ENCODE data around the gene PLD4.

The PLD4 gene

DNA sequence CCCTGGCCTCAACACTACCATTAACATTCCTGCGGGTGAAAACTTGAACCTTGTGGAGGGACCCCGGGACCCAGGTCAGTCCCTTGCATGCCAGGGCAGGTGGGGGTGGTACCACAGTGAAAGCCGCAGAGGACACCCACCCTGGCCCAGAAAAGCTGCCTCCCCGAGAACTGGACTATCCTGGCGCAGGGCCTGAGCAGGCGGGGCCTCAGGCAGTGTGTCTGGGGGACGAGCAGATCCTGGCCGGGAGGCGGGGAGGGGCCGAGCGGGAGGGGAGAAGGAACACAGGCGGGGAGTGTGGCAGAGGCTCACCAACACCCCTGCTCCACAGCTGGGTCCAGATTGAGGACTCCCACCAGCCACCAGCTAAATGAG, 43.5 kb downstream of the PLD4 start:
- Histone ChIP-seq H3K4me1 (peaks cover 16% of the 10 kb centered on the region), H3K9me3 (no peaks in the 10 kb centered on the region), H3K36me3 (no peaks in the 10 kb centered on the region), H3K4me3 (ENCODE audit: low read depth, low read length) (peak overlapping the region; percentile 52), H3K27me3 (no peaks in the 10 kb centered on the region)
- peak; percentile 91 for DNase-seq
- no peak for TF ChIP-seq CTCF (IDR thresholded peaks at IDR 0.05; ENCODE audit: low read depth, low read length)

DNA sequence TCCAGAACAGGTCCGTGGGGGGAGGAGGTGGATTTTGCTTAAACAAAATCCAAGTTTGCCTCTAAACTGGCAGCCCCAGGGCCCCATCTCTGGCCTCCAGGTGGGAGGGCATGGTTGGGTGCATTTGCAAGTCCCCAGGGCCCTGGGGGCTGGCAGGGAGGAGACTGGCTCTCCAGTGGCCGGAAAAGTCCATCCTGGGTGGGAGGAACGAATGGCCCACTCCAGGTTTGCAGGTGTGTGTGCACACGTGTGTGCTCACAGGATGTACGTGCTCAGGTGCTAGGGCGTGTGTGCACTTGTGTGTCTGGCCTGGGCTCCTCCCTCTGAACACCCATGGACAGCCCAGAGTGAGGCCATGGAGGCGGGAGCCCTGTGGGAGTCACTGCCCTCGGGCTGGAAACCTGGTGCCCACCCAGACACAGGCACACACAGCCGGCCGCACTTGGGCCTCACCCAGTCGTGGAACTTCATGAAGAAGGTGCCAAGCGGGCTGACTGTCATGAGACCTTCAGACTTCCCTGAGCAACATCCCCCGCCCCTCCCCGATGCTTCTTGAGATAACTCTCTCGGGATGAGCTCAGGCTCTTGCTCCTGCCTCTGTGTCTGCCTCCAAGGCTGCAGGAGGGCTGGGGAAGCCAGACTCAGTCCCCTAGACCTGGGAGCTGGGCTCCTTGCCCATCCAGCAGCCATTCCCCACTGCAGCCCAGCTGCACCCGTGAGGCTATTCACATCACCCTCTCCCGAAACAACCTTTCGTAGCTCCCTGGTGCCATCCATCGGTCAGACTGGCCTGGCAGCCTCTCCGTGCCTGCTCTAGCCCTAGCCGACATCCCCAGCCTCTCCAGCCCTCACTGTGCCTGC, 44.1 kb downstream of the PLD4 start:
- no peaks in the 10 kb centered on the region for H3K9me3 ChIP-seq
- H3K27me3 ChIP-seq = no peaks in the 10 kb centered on the region
- DNase-seq = peak; percentile 57

DNA sequence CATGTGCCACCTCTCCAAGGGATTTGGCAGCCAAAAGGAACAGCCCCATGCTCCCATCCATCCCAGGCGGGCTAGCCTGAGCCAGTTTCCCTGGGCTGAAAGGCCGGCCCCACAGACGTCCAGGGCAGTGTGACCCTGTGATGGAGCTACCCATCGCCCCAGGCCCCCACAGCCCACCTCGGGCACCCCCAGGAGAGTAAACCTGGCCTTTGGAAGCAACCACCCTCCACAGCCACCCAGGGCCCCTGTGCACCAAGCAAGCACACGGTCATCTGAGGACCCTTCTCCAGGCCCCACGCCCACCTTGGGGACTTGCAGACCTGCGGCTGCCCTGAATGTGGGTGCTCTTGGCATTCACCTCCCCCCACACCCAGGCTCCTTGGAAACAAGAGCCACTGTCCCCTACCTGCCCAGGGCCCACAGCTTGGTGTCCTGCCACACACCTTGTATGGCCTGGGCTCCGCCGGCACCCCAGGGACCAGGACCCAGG, 45.1 kb downstream of the PLD4 start:
- H3K27me3 ChIP-seq = no peaks in the 10 kb centered on the region
- no peak for TF ChIP-seq CTCF (IDR thresholded peaks at IDR 0.05; ENCODE audit: low read depth, low read length)
- H3K9me3 ChIP-seq = no peaks in the 10 kb centered on the region
- H3K36me3 ChIP-seq = no peaks in the 10 kb centered on the region
- H3K4me3 ChIP-seq (ENCODE audit: low read depth, low read length) = no peak overlapping the region
- DNase-seq = no peak
- peaks cover 16% of the 10 kb centered on the region for H3K4me1 ChIP-seq

More for the DNA sequence above, 44.1 kb downstream of the PLD4 start:
- no peaks in the 10 kb centered on the region for H3K36me3 ChIP-seq
- H3K4me3 ChIP-seq (ENCODE audit: low read depth, low read length) = peak overlapping the region; percentile 52
- TF ChIP-seq CTCF (IDR thresholded peaks at IDR 0.05; ENCODE audit: low read depth, low read length) = no peak
- H3K4me1 ChIP-seq = peaks cover 16% of the 10 kb centered on the region

DNA sequence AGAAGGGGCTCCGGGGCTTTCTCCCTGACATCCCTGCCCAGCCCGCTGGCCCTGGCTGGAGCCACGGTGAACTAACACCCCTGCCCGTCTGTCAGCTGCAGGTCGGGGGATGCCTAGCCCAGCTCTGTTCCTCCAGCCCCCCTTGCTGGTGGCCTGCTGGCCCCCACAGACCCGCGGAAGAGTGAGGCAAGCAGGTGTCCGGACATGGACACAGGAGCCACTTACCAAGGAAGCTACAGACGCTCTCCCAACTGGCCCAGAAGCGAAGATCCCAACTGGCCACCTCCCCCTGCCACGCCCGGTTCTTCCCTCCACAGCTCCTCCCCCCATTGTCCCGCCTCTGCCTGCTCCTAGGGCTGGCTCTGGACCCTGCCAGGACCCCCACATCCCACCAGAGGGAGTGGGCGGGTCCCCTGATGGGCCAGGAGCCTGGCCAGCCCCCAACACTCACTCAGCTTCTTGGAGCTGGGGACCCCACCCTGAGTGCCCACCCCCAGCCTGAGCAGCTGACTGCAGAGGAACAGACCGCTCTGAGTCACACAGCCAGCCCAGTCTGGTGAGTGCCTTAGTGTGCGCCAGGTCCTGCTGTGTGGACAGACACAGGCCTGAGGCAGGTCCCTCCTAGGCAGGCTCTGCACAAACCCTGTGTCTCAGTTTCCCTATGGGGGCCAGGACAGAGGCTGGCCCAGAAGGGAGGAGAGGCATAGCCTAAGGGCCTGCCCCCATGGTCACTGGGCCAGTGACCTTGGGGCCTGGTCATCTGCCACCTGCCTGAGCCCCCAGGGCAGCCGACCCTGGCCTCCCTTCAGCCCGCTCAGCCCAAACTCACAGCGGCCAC, 45.8 kb downstream of the PLD4 start:
- no peak for TF ChIP-seq CTCF (IDR thresholded peaks at IDR 0.05; ENCODE audit: low read depth, low read length)
- Histone ChIP-seq H3K9me3 (no peaks in the 10 kb centered on the region), H3K4me3 (ENCODE audit: low read depth, low read length) (no peak overlapping the region), H3K4me1 (peaks cover 16% of the 10 kb centered on the region), H3K27me3 (no peaks in the 10 kb centered on the region), H3K36me3 (no peaks in the 10 kb centered on the region)
- peak; percentile 56 for DNase-seq

GRCh38 chr14:104971447-104972240, 47.0 kb downstream of the PLD4 start:
- H3K4me1 ChIP-seq = peaks cover 16% of the 10 kb centered on the region
- peak; percentile 10 for DNase-seq
- H3K27me3 ChIP-seq = no peaks in the 10 kb centered on the region
- no peak overlapping the region for H3K4me3 ChIP-seq (ENCODE audit: low read depth, low read length)
- H3K36me3 ChIP-seq = no peaks in the 10 kb centered on the region
- no peaks in the 10 kb centered on the region for H3K9me3 ChIP-seq
- TF ChIP-seq CTCF (IDR thresholded peaks at IDR 0.05; ENCODE audit: low read depth, low read length) = no peak

Measured in BE2C (cell line).